Measurements from ENCODE around the gene WDR70. TPM values are rescaled to one million over a fixed set of nuclear protein-coding genes. Genes with fewer than 3 reads are reported as not detected.
"Not testable (repeated sequence)": the region's sequence is repeated elsewhere in the genome, so short reads cannot be mapped to it uniquely, and the experiment has no call there.

The WDR70 gene
- total RNA-seq (10 to 100 TPM; 25.3 to 27.6 TPM), polyA plus RNA-seq (ENCODE audit: insufficient read depth, low read depth, low replicate concordance) (25.5 TPM)
- long read RNA-seq, donor 1, transcript WDR70-201 (18 exons, 2,983 nt) = major isoform, 5 of 9 reads
- long read RNA-seq, donor 1, partial matches to known transcripts = 0 of 9 reads
- long read RNA-seq, donor 1, other reads (novel, unspliced or antisense) = 0 of 9 reads
- long read RNA-seq, donor 2, partial matches to known transcripts = 0 of 1 reads
- long read RNA-seq, donor 2, other reads (novel, unspliced or antisense) = 0 of 1 reads

DNA sequence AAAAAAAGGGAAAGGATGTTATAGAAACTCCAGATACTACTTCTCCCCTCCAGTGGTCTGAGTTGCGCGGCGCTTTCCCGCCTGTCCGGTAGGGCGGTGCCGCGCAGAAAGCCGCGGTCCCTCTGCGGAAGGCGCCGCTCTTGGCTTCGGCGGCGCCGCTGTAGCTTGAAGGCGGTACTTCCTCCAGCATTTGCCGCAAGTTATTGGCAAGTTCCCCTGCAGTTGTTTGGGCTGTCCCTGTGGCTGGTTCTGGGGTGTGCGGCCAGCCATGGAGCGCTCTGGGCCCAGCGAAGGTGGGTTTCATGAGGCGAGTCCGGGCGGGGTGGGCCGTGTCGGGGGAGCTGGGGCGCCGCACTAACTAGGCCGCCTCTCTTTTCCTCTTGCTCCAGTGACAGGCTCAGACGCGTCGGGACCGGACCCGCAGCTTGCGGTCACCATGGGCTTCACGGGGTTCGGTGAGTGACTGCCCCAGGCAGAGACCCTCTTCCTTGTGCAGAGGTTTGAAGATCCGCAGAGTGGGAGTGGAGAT is at the start of gene WDR70:
Gene WDR70 (plus strand): TSS at position 219 of the 529 bp plus-strand sequence. CDS start 50 bp downstream, at position 269.
- H3K27ac ChIP-seq = peak within 1 kb of the TSS; percentile 16 to 61
- intact Hi-C loops (cut with DNase I; ENCODE audit: low total_unique reads); H3K27me3 ChIP-seq; H3K9me3 ChIP-seq; H3K4me1 ChIP-seq; H3K36me3 ChIP-seq (ENCODE audit: low read depth, missing control alignments): not testable (repeated sequence)
- peak; percentile 89 for DNase-seq
- peak; percentile 50 to 79 (median 67) for TF ChIP-seq CTCF (IDR thresholded peaks at IDR 0.05)
- WGBS, 2 donors = 0 to 1% methylated on average over 27 to 39 of the region's 39 CpGs
- peak within 1 kb of the TSS; percentile 74 to 83 for H3K4me3 ChIP-seq

DNA sequence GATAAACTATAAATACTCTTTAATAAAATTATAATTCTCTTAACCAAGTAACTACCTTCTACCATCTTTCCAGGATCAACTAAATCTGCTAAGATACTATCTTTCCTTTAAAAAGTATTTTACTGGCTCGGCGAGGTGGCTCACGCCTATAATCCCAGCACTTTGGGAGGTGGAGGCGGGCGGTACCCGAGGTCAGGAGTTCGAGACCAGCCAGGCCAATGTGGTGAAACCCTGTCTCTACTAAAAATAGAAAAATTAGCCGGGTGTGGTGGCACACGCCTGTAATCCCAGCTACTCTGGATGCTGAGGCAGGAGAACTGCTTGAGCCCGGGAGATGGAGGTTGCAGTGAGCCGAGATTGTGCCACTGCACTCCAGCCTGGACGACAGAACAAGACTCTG is 44.4 kb upstream of the WDR70 start:
- H3K27me3 ChIP-seq; H3K27ac ChIP-seq; DNase-seq; H3K4me1 ChIP-seq; H3K36me3 ChIP-seq (ENCODE audit: low read depth, missing control alignments); intact Hi-C loops (cut with DNase I; ENCODE audit: low total_unique reads); H3K4me3 ChIP-seq; H3K9me3 ChIP-seq: not testable (repeated sequence)
- WGBS, 2 donors = 92 to 95% methylated on average over 12 of the region's 12 CpGs

- H3K27ac ChIP-seq; intact Hi-C loops (cut with DNase I; ENCODE audit: low total_unique reads); H3K9me3 ChIP-seq; H3K4me3 ChIP-seq; DNase-seq; H3K36me3 ChIP-seq (ENCODE audit: low read depth, missing control alignments); H3K27me3 ChIP-seq; H3K4me1 ChIP-seq: not testable (repeated sequence)
- 94 to 97% methylated on average over 18 of the region's 18 CpGs for WGBS, 2 donors
Observed at GRCh38 chr5:37342741-37343140, 36.4 kb upstream of the WDR70 start.

DNA sequence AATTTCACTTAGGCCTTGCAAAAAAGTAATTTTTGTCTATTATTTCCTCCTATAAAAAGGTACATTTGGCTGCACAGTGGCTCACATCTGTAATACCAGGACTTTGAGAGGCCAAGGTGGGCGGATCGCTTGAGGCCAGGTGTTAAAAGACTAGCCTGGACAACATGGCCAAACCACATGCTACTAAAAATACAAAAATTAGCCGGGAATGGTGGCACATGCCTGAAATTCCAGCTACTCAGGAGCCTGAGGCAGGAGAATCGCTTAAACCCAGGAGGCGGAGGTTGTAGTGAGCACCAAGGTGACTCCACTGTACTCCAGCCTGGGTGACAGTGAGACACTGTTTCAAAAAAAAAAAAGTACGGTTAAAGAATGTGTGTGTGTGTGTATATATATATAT is 24.0 kb upstream of the WDR70 start:
- H3K27me3 ChIP-seq = no peaks in the 10 kb centered on the region
- H3K27ac ChIP-seq = no peak overlapping the region
- no peaks in the 10 kb centered on the region for H3K4me1 ChIP-seq
- no peak for DNase-seq
- intact Hi-C loops (cut with DNase I; ENCODE audit: low total_unique reads) = no loop called here
- WGBS, 2 donors = 92 to 96% methylated on average over 6 of the region's 6 CpGs
- no peak for TF ChIP-seq CTCF (IDR thresholded peaks at IDR 0.05)
- no peak overlapping the region for H3K4me3 ChIP-seq
- no peaks in the 10 kb centered on the region for H3K9me3 ChIP-seq
- H3K36me3 ChIP-seq (ENCODE audit: low read depth, missing control alignments) = no peaks in the 10 kb centered on the region

DNA sequence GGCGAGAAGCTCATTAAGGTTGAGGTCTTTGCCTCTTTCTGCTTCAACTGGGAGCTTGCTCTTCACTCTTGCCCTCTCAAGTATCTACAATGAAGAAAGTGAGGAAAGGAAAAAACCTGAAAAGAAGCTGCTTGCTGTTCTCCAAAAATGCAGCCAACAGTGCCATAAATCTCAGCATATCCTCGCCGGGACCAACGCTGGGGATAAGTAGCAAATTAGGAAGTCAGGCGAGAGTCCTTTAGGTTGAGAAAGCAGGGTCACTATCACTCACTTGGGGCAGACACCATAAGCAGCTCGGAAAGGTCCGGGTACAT is 8.6 kb upstream of the WDR70 start:
- 0% methylated on average over 7 of the region's 7 CpGs for WGBS, 2 donors
- intact Hi-C loops (cut with DNase I; ENCODE audit: low total_unique reads) = no loop called here
- no peak for DNase-seq
- TF ChIP-seq POLR2A (IDR thresholded peaks at IDR 0.05) (no peak), CTCF (IDR thresholded peaks at IDR 0.05) (no peak)
- Histone ChIP-seq H3K27ac (peak overlapping the region; percentile 79 to 88), H3K36me3 (ENCODE audit: low read depth, missing control alignments) (no peaks in the 10 kb centered on the region), H3K4me3 (peak overlapping the region; percentile 66 to 89), H3K27me3 (no peaks in the 10 kb centered on the region), H3K4me1 (peaks cover 15% of the 10 kb centered on the region), H3K9me3 (no peaks in the 10 kb centered on the region)
